Measurements from ENCODE around the gene FAM168A.

DNA sequence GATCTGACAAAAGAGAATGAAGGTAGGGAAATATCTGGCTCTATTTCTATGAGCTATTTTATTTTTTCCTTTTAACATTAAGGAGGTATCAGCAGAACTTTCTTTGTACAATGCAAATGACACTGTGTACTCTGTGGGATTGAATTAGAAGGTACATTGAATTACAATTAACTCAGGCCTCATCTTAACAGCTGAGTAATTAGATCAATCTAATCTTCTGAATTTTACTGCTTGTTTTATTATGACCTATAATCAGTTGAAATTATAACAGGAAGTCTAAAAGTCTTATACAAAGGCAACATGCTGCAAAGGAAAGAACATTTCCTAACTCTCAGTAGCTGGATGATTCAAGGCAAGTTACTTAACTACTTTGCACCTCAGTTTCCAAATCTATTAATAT lies 151.9 kb downstream of the FAM168A start:
- TF ChIP-seq, protein P1, sequence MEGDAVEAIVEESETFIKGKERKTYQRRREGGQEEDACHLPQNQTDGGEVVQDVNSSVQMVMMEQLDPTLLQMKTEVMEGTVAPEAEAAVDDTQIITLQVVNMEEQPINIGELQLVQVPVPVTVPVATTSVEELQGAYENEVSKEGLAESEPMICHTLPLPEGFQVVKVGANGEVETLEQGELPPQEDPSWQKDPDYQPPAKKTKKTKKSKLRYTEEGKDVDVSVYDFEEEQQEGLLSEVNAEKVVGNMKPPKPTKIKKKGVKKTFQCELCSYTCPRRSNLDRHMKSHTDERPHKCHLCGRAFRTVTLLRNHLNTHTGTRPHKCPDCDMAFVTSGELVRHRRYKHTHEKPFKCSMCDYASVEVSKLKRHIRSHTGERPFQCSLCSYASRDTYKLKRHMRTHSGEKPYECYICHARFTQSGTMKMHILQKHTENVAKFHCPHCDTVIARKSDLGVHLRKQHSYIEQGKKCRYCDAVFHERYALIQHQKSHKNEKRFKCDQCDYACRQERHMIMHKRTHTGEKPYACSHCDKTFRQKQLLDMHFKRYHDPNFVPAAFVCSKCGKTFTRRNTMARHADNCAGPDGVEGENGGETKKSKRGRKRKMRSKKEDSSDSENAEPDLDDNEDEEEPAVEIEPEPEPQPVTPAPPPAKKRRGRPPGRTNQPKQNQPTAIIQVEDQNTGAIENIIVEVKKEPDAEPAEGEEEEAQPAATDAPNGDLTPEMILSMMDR (IDR thresholded peaks at IDR 0.05 in 2 of 3, conservative IDR thresholded peaks at IDR 0.05 in 1 of 3; ENCODE audit: control insufficient read depth in 2 of 3, extremely low read depth in 1 of 3, insufficient read depth in 1 of 3, low read depth in 3 of 3, low read length in 3 of 3), result no peak
- TF ChIP-seq, protein P2, sequence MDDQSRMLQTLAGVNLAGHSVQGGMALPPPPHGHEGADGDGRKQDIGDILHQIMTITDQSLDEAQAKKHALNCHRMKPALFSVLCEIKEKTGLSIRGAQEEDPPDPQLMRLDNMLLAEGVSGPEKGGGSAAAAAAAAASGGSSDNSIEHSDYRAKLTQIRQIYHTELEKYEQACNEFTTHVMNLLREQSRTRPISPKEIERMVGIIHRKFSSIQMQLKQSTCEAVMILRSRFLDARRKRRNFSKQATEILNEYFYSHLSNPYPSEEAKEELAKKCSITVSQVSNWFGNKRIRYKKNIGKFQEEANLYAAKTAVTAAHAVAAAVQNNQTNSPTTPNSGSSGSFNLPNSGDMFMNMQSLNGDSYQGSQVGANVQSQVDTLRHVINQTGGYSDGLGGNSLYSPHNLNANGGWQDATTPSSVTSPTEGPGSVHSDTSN (IDR thresholded peaks at IDR 0.05; ENCODE audit: insufficient replicate concordance, low read depth, low read length), result no peak
- TF ChIP-seq MYC (IDR thresholded peaks at IDR 0.05; ENCODE audit: insufficient read depth, insufficient read length, insufficient replicate concordance, low read length, severe bottlenecking) (no peak), TCF12 (IDR thresholded peaks at IDR 0.05; ENCODE audit: low read depth, low read length) (no peak)
- TF ChIP-seq, protein P3, sequence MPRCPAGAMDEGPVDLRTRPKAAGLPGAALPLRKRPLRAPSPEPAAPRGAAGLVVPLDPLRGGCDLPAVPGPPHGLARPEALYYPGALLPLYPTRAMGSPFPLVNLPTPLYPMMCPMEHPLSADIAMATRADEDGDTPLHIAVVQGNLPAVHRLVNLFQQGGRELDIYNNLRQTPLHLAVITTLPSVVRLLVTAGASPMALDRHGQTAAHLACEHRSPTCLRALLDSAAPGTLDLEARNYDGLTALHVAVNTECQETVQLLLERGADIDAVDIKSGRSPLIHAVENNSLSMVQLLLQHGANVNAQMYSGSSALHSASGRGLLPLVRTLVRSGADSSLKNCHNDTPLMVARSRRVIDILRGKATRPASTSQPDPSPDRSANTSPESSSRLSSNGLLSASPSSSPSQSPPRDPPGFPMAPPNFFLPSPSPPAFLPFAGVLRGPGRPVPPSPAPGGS (IDR thresholded peaks at IDR 0.05; ENCODE audit: borderline replicate concordance, insufficient read depth, low read depth, low read length, poor library complexity, severe bottlenecking), result no peak
